Thyroid gland (tissue), 4 donors: ENCODE data around the gene COL13A1. TPM values are rescaled to one million over a fixed set of nuclear protein-coding genes. Genes with fewer than 3 reads are reported as not detected.

Source experiments
- DNase-seq, 2 donors: peaks; one replicate each; pipeline ENCODE4 v3.0.0-alpha.2; 2019
- H3K27ac ChIP-seq, 3 donors: fragments of 200-600 bp; sonication (generic); 1 replicate in 2 of 3; 2 replicates in 1 of 3; pipeline ENCODE4 v1.5.1; 2016 to 2019; ENCODE audit warnings: mild to moderate bottlenecking in 1 of 3, moderate library complexity in 1 of 3
- H3K27me3 ChIP-seq: fragments of 200-600 bp; sonication (generic); one replicate; pipeline ENCODE4 v1.5.1; 2019
- H3K36me3 ChIP-seq, 2 donors: fragments of 200-600 bp; sonication (generic); one replicate each; pipeline ENCODE4 v1.5.1; 2016 to 2019
- H3K4me1 ChIP-seq, 2 donors: fragments of 200-600 bp; sonication (generic); one replicate each; pipeline ENCODE4 v1.5.1; 2017 to 2019
- H3K4me3 ChIP-seq, 3 donors: fragments of 200-600 bp; sonication (generic); replicated peaks in 1 of 3; 1 replicate in 2 of 3; 2 replicates in 1 of 3; pipeline ENCODE4 v1.5.1; 2016; ENCODE audit warnings: mild to moderate bottlenecking in 1 of 3
- H3K9me3 ChIP-seq: fragments of 200-600 bp; sonication (generic); one replicate; pipeline ENCODE4 v1.5.1; 2017
- CTCF ChIP-seq, 6 experiments: fragments of 200-600 bp in 3 of 6; fragments of 450-650 bp in 3 of 6; sonication (generic) in 3 of 6; IDR thresholded peaks; one replicate each; pipeline ENCODE4 v1.5.1; 2016 to 2019; ENCODE audit warnings: antibody characterized with exemption in 6 of 6, mild to moderate bottlenecking in 2 of 6, inconsistent platforms in 1 of 6, moderate library complexity in 1 of 6
- POLR2A ChIP-seq, 2 donors: fragments of 450-650 bp; IDR thresholded peaks; one replicate each; pipeline ENCODE4 v1.6.1; 2017; ENCODE audit warnings: antibody characterized with exemption in 2 of 2, mild to moderate bottlenecking in 2 of 2, moderate library complexity in 1 of 2
- WGBS, 2 donors: methylation state at CpG; one replicate each; pipeline ENCODE4 v1.1.5; 2017; 5-methylcytosine and 5-hydroxymethylcytosine counted together
- intact Hi-C: fragments of 100-400 bp; cut with DNase I; formaldehyde crosslinking; loops from one replicate; pipeline ENCODE4 v1.15.1; 2023
- total RNA-seq, 4 donors: library from RNA; depleted of rRNA; stranded (reverse); fragments of >200 nt; gene quantifications; one replicate each; pipeline ENCODE4 v1.2.3, GENCODE V29; 2016

Gene COL13A1
- total RNA-seq, 4 donors from 2014 or later, result 0.22 to 2.4 (median 0.41) TPM

- no peak overlapping the region for H3K27ac ChIP-seq
- no peak overlapping the region for H3K4me3 ChIP-seq
- intact Hi-C loops, result no loop called here
- H3K27me3 ChIP-seq, result no peaks in the 10 kb centered on the region
- WGBS, 2 donors, result 71 to 74% methylated on average over 2 of the region's 2 CpGs
- TF ChIP-seq CTCF (IDR thresholded peaks at IDR 0.05), result no peak
- H3K36me3 ChIP-seq, result no peaks in the 10 kb centered on the region
- DNase-seq, result no peak
- H3K9me3 ChIP-seq, result no peaks in the 10 kb centered on the region
- H3K4me1 ChIP-seq, result peaks cover 17 to 21% of the 10 kb centered on the region in 2 donors
Observed at GRCh38 chr10:69800665-69801064, 1.0 kb upstream of the COL13A1 start.

- Histone ChIP-seq H3K27me3 (no peaks in the 10 kb centered on the region), H3K27ac (no peak overlapping the region), H3K4me3 (peak overlapping the region in 1 of 3 donors; percentile 41), H3K36me3 (no peaks in the 10 kb centered on the region), H3K9me3 (no peaks in the 10 kb centered on the region), H3K4me1 (peaks cover 17 to 21% of the 10 kb centered on the region in 2 donors)
- intact Hi-C loops, result no loop called here
- TF ChIP-seq CTCF (IDR thresholded peaks at IDR 0.05), result peak; percentile 21 to 49 (median 30)
- no peak for TF ChIP-seq POLR2A (IDR thresholded peaks at IDR 0.05)
- 17 to 21% methylated on average over 8 of the region's 8 CpGs for WGBS, 2 donors
- peak; percentile 65 to 68 for DNase-seq
Observed at GRCh38 chr10:69801094-69801433, 642 bp upstream of the COL13A1 start.

- H3K4me3 ChIP-seq, result peak overlapping the region in 2 of 3 donors; percentile 16 to 41
- peaks cover 17 to 21% of the 10 kb centered on the region in 2 donors for H3K4me1 ChIP-seq
- DNase-seq, result peak; percentile 36 to 41
- intact Hi-C loops, result no loop called here
- no peak overlapping the region for H3K27ac ChIP-seq
- no peaks in the 10 kb centered on the region for H3K9me3 ChIP-seq
- WGBS, 2 donors, result 1 to 5% methylated on average over 4 to 32 of the region's 80 CpGs
- no peak for TF ChIP-seq POLR2A (IDR thresholded peaks at IDR 0.05)
- peak in 1 of 6 experiments; percentile 2 for TF ChIP-seq CTCF (IDR thresholded peaks at IDR 0.05)
- no peaks in the 10 kb centered on the region for H3K36me3 ChIP-seq
- no peaks in the 10 kb centered on the region for H3K27me3 ChIP-seq
Observed at GRCh38 chr10:69802424-69803161, 887 bp downstream of the COL13A1 start.

- no peak for DNase-seq
- WGBS, 2 donors, result 84 to 88% methylated on average over 5 of the region's 7 CpGs
- no peak for TF ChIP-seq POLR2A (IDR thresholded peaks at IDR 0.05)
- TF ChIP-seq CTCF (IDR thresholded peaks at IDR 0.05), result no peak
- no peaks in the 10 kb centered on the region for H3K9me3 ChIP-seq
- no peak overlapping the region for H3K4me3 ChIP-seq
- no peaks in the 10 kb centered on the region for H3K36me3 ChIP-seq
- no peak overlapping the region for H3K27ac ChIP-seq
- intact Hi-C loops, result no loop called here
- peaks cover 17 to 28% of the 10 kb centered on the region in 2 donors for H3K4me1 ChIP-seq
- H3K27me3 ChIP-seq, result no peaks in the 10 kb centered on the region
Observed at GRCh38 chr10:69803809-69804208, 2.1 kb downstream of the COL13A1 start.

GRCh38 chr10:69804775-69805174 lies 3.1 kb downstream of the COL13A1 start:
- intact Hi-C loops, result no loop called here
- H3K27me3 ChIP-seq, result no peaks in the 10 kb centered on the region
- TF ChIP-seq CTCF (IDR thresholded peaks at IDR 0.05), result no peak
- TF ChIP-seq POLR2A (IDR thresholded peaks at IDR 0.05), result no peak
- WGBS, 2 donors, result 93 to 94% methylated on average over 6 of the region's 6 CpGs
- H3K27ac ChIP-seq, result no peak overlapping the region
- no peaks in the 10 kb centered on the region for H3K9me3 ChIP-seq
- peaks cover 17 to 28% of the 10 kb centered on the region in 2 donors for H3K4me1 ChIP-seq
- no peak overlapping the region for H3K4me3 ChIP-seq
- no peak for DNase-seq
- H3K36me3 ChIP-seq, result no peaks in the 10 kb centered on the region
